Thoracic aorta (tissue), 2 donors: Measurements from ENCODE around the gene HOXA6. TPM values are rescaled to one million over a fixed set of nuclear protein-coding genes. Genes with fewer than 3 reads are reported as not detected.

ENCODE experiments used
- ATAC-seq: fragments of 150-250 bp; one replicate; pipeline ENCODE4 v1.8.0; 2017; ENCODE audit warnings: low read depth; ENCODE audit not compliant: insufficient number of reproducible peaks, low FRiP score
- DNase-seq: peaks from one replicate; pipeline ENCODE4 v3.0.0-alpha.2; 2020; ENCODE audit warnings: low spot score
- H3K27ac ChIP-seq, 2 donors: fragments of 200-600 bp; sonication (generic); 1 replicate in 1 of 2; 2 replicates in 1 of 2; pipeline ENCODE4 v1.5.1; 2016; ENCODE audit warnings: mild to moderate bottlenecking in 2 of 2, moderate library complexity in 2 of 2
- H3K27me3 ChIP-seq: fragments of 200-600 bp; sonication (generic); replicated peaks from 2 replicates; pipeline ENCODE4 v1.6.0; 2016; ENCODE audit warnings: mild to moderate bottlenecking; ENCODE audit not compliant: insufficient read depth
- H3K36me3 ChIP-seq: fragments of 200-600 bp; sonication (generic); one replicate; pipeline ENCODE4 v1.5.1; 2016
- H3K4me1 ChIP-seq, 2 donors: fragments of 200-600 bp; sonication (generic); 1 replicate in 1 of 2; 2 replicates in 1 of 2; pipeline versions ENCODE4 v1.5.1 to v1.6.0; 2016; ENCODE audit warnings: low read depth in 2 of 2, mild to moderate bottlenecking in 1 of 2; ENCODE audit not compliant: control insufficient read depth in 1 of 2
- H3K4me3 ChIP-seq: fragments of 200-600 bp; sonication (generic); 2 replicates; pipeline ENCODE4 v1.5.1; 2016; ENCODE audit warnings: mild to moderate bottlenecking
- H3K9me3 ChIP-seq: fragments of 200-600 bp; sonication (generic); 2 replicates; pipeline ENCODE4 v1.5.1; 2016
- total RNA-seq, 2 donors: library from RNA; depleted of rRNA; stranded (reverse); fragments of >200 nt; gene quantifications; one replicate each; pipeline versions ENCODE4 v1.1.0 to v1.2.3, GENCODE V29; 2016
- TF ChIP-seq, protein P1 (sequence below): fragments of 200-600 bp; sonication (generic); IDR thresholded peaks from one replicate; pipeline ENCODE4 v1.5.1; 2019; ENCODE audit warnings: antibody characterized with exemption

Gene HOXA6
- total RNA-seq, 2 donors from 2014 or later: not detected

DNA sequence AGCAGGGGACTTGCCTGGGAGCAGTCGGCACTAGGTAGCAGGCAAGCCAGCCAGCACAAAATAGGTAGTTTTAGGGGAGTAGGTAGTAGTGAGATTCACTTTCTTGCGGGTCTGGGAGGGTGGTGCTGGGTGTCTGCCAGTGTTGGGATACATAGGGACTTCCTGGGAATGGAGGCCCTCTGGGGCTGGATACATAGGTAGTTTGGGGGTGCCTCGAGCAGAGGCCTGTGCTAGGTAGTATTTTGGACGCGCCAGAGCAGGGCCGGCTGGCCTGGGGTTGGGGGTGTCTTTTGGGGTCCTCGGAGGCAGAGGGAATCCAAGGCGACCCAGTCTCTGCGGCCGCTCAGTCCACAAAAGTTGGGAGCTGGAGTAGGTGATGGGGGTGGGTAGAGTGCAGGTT lies 6.8 kb upstream of the HOXA6 start:
- TF ChIP-seq, protein P1, sequence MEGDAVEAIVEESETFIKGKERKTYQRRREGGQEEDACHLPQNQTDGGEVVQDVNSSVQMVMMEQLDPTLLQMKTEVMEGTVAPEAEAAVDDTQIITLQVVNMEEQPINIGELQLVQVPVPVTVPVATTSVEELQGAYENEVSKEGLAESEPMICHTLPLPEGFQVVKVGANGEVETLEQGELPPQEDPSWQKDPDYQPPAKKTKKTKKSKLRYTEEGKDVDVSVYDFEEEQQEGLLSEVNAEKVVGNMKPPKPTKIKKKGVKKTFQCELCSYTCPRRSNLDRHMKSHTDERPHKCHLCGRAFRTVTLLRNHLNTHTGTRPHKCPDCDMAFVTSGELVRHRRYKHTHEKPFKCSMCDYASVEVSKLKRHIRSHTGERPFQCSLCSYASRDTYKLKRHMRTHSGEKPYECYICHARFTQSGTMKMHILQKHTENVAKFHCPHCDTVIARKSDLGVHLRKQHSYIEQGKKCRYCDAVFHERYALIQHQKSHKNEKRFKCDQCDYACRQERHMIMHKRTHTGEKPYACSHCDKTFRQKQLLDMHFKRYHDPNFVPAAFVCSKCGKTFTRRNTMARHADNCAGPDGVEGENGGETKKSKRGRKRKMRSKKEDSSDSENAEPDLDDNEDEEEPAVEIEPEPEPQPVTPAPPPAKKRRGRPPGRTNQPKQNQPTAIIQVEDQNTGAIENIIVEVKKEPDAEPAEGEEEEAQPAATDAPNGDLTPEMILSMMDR: no peak
- H3K4me3 ChIP-seq: no peak overlapping the region
- H3K4me1 ChIP-seq: peaks cover 10 to 35% of the 10 kb centered on the region in 2 donors
- H3K27me3 ChIP-seq: no peaks in the 10 kb centered on the region
- H3K36me3 ChIP-seq: no peaks in the 10 kb centered on the region
- DNase-seq (no peak), ATAC-seq (no peak)
- H3K9me3 ChIP-seq: no peaks in the 10 kb centered on the region
- no peak overlapping the region for H3K27ac ChIP-seq

DNA sequence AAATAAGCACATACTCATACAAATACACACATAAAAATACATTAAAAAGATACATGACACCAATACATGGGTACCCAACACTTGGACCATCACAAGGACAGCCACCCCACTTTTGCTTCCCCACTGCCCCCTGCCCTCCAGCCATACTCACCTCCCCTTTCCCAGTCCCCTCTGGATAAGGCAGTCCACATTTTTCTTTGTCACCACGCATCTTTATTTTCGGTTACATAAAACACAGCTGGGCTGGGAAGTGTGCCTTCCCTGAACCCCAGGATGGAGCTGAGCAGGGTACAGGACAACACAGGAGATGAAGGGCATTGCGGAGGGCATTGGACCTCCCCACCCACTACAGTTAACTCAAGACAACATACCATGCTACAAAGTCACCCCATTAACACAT lies 6.0 kb upstream of the HOXA6 start:
- TF ChIP-seq, protein P1: no peak
- H3K27ac ChIP-seq: no peak overlapping the region
- peaks cover 10 to 43% of the 10 kb centered on the region in 2 donors for H3K4me1 ChIP-seq
- no peak overlapping the region for H3K4me3 ChIP-seq
- ATAC-seq (no peak), DNase-seq (no peak)
- no peaks in the 10 kb centered on the region for H3K9me3 ChIP-seq
- no peaks in the 10 kb centered on the region for H3K36me3 ChIP-seq
- no peaks in the 10 kb centered on the region for H3K27me3 ChIP-seq

DNA sequence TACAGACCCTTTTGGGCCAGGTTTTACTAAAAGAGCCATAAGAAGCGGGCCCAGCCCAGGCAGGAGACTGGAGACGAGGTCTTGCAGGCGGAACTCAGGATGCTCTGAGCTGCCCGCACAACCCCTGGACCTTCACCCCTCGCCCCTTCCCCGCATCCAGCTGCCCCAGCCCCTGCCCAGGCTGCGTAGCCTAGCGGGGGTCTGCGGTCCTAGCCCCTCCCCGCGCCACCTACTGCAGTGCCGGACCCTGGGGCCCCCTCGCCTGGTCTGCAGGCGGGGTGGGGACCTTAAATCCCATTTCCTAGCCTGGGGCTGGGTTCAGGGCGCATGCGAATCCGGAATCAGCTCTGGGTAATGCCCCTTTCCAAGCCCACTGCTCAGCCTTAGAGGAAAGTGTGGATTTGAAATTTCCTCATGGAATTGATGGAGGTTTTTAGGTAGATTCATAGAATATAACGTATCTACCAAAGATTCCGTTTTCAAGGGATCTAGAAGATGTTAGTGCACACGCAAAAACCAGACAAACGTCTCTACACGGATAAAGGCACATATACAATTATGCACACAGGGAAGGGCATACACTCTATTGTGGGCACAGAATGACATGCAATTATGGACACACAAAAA lies 5.4 kb upstream of the HOXA6 start:
- DNase-seq: no peak
- ATAC-seq: no peak
- H3K36me3 ChIP-seq: no peaks in the 10 kb centered on the region
- H3K4me1 ChIP-seq: peaks cover 10 to 48% of the 10 kb centered on the region in 2 donors
- peak overlapping the region; percentile 71 for H3K4me3 ChIP-seq
- H3K27me3 ChIP-seq: no peaks in the 10 kb centered on the region
- H3K9me3 ChIP-seq: no peaks in the 10 kb centered on the region
- peak overlapping the region; percentile 62 to 85 for H3K27ac ChIP-seq
- TF ChIP-seq, protein P1: no peak

DNA sequence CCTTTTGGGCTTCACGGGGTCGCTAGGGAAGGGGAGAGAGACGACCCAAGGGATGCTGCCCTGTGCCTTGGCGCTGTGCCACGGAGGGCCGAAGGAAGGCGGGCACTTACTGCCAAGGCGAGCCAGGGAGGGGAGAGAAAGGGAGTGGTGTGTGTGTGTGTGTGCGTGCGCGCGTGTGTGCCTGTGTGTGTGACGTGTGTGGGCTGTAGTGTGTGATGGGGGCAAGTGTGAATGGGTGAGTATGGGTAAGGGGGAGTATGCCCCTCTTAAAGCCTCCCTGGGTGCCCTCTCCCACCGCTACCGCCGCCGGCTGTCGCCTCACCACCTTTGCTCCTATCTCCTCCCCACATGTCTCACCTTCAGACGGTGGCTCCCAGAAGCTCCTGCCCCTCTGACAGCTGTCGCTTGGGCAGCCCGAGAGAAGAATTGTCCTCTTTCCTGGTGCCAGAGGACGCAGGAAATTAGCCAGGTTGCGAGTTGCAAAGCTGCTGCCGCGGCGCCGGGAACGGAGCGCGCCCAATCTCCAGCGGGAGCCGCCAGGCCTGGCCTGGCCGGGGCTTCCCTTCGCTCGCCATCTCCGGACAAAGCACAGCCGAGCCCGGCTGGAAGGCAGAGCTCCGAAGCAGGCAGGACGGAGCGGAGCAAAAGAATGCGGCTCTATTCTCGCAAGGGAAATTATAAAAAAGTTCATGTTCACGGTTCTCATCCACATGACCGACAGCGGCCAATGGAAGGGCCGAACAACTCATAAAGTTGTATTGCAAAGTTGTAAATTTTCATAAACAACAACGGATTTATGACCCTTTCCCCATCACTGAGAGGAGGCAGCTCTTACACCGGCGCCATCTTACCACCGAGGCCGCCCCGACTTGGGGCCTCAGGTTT lies 4.6 kb upstream of the HOXA6 start, which contains the start of gene HOXA3:
Gene HOXA3, minus strand, starts transcription at position 653 of the 885 bp plus-strand sequence. CDS start 41,943 bp downstream, outside the sequence.
- no peak for DNase-seq
- H3K27me3 ChIP-seq: no peaks in the 10 kb centered on the region
- TF ChIP-seq, protein P1: no peak

DNA sequence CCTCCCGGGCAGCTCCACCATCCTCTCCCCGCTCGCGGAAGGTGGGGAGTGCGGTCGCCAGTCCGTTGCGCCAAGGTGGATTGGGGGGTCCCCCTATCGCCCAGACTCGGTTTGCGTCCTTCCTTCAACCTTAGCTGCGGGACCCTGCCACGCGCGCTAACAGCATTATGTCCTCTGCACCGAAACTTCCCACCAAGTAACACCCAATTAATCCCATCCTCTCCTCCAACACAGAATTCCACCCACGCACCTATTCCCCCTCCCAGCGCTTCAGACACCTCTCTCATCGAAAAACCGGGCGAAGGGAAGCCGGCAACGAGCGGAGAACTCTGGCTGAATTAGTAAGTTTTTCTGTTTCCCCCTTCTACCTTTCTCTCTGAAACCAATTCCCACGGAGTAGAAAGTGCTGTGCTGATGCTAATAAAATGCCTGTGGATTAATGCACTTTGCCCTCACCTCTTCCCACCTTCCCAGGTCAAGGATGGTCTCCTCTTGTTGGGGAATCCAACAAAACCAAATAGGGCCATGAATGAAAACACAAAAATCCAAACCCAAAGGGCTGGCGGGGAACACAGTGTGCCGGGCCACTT lies 3.9 kb upstream of the HOXA6 start:
- no peak for ATAC-seq
- Histone ChIP-seq H3K27ac (peak overlapping the region; percentile 62 to 85), H3K4me3 (peak overlapping the region; percentile 71), H3K9me3 (no peaks in the 10 kb centered on the region), H3K4me1 (peaks cover 14 to 60% of the 10 kb centered on the region in 2 donors), H3K27me3 (no peaks in the 10 kb centered on the region), H3K36me3 (no peaks in the 10 kb centered on the region)
- no peak for DNase-seq
- TF ChIP-seq, protein P1: no peak

More for the DNA sequence above, 4.6 kb upstream of the HOXA6 start, which contains the start of gene HOXA3:
- ATAC-seq: peak; percentile 5
- Histone ChIP-seq H3K4me3 (peak within 1 kb of the TSS; percentile 71), H3K27ac (peak within 1 kb of the TSS; percentile 62 to 85), H3K9me3 (no peaks in the 10 kb centered on the region), H3K36me3 (no peaks in the 10 kb centered on the region), H3K4me1 (peaks cover 14 to 52% of the 10 kb centered on the region in 2 donors)
